ENCODE results near the gene SMTNL2.

GRCh38 chr17:4583206-4583605, 1.1 kb upstream of the SMTNL2 start:
- TF ChIP-seq CTCF (conservative IDR thresholded peaks at IDR 0.05 in 1 of 2, IDR thresholded peaks at IDR 0.05 in 1 of 2; ENCODE audit: low read depth in 1 of 2, low read length in 2 of 2) = no peak
- TF ChIP-seq EZH2 (IDR thresholded peaks at IDR 0.05; ENCODE audit: low read length, missing control alignments) = no peak
